Naive B cell (primary cell): ENCODE results near the gene B4GALT4. TPM values are rescaled to one million over a fixed set of nuclear protein-coding genes. Genes with fewer than 3 reads are reported as not detected.
"Not testable (repeated sequence)": the region's sequence is repeated elsewhere in the genome, so short reads cannot be mapped to it uniquely, and the experiment has no call there.

ENCODE experiments used
- ATAC-seq, 2 donors: fragments of 150-1000 bp; cut with Tn5 transposase; 2 replicates each; pipeline ENCODE4 v1.10.0; 2021; ENCODE audit warnings: low read depth in 2 of 2, mild to moderate bottlenecking in 2 of 2, moderate library complexity in 2 of 2
- DNase-seq: peaks from one replicate; pipeline ENCODE4 v3.0.0; 2022
- H3K27ac Mint-ChIP-seq, 6 donors: one replicate each; pipeline ENCODE4 v1.8.0; 2020 to 2022; ENCODE audit warnings: mild to moderate bottlenecking in 6 of 6, mixed read lengths in 6 of 6, moderate library complexity in 5 of 6, inconsistent platforms in 2 of 6
- H3K27me3 Mint-ChIP-seq, 3 donors: one replicate each; pipeline ENCODE4 v1.8.0; 2021 to 2022; ENCODE audit warnings: mixed read lengths in 3 of 3, mild to moderate bottlenecking in 1 of 3
- H3K36me3 Mint-ChIP-seq, 2 donors: one replicate each; pipeline ENCODE4 v1.8.0; 2020 to 2022; ENCODE audit warnings: mixed read lengths in 2 of 2, inconsistent platforms in 1 of 2, mild to moderate bottlenecking in 1 of 2
- H3K4me1 Mint-ChIP-seq, 3 donors: one replicate each; pipeline ENCODE4 v1.8.0; 2020 to 2022; ENCODE audit warnings: mixed read lengths in 3 of 3, inconsistent platforms in 1 of 3, mild to moderate bottlenecking in 1 of 3, moderate library complexity in 1 of 3
- H3K4me3 Mint-ChIP-seq, 8 donors: one replicate each; pipeline ENCODE4 v1.8.0; 2020 to 2022; ENCODE audit warnings: mild to moderate bottlenecking in 8 of 8, mixed read lengths in 8 of 8, moderate library complexity in 8 of 8, inconsistent platforms in 2 of 8
- H3K9me3 Mint-ChIP-seq, 7 donors: one replicate each; pipeline ENCODE4 v1.8.0; 2020 to 2022; ENCODE audit warnings: mixed read lengths in 7 of 7, mild to moderate bottlenecking in 5 of 7, inconsistent platforms in 2 of 7, moderate library complexity in 1 of 7
- polyA plus RNA-seq, 6 donors: library from polyadenylated mRNA; unstranded; fragments of 300-500 nt; fragmentation: Illumina TruSeq; gene quantifications; one replicate each; pipeline ENCODE4 v1.2.3, GENCODE V29; 2021; ENCODE audit warnings: low read depth in 6 of 6

Gene B4GALT4
- polyA plus RNA-seq, 6 donors from 2014 or later: 6.8 to 9.0 (median 8.1) TPM

- DNase-seq (no peak), ATAC-seq (no peak)
- Mint-ChIP-seq H3K27ac (no peak overlapping the region), H3K4me1 (no peaks in the 10 kb centered on the region), H3K9me3 (peaks cover 0 to 4% (median 0%) of the 10 kb centered on the region in 7 donors), H3K27me3 (peaks cover 13 to 40% (median 20%) of the 10 kb centered on the region in 3 donors), H3K36me3 (peaks cover 0 to 8% of the 10 kb centered on the region in 2 donors), H3K4me3 (no peak overlapping the region)
These were observed 63.9 kb downstream of the B4GALT4 start for GRCh38 chr3:119176778-119177177.

DNA sequence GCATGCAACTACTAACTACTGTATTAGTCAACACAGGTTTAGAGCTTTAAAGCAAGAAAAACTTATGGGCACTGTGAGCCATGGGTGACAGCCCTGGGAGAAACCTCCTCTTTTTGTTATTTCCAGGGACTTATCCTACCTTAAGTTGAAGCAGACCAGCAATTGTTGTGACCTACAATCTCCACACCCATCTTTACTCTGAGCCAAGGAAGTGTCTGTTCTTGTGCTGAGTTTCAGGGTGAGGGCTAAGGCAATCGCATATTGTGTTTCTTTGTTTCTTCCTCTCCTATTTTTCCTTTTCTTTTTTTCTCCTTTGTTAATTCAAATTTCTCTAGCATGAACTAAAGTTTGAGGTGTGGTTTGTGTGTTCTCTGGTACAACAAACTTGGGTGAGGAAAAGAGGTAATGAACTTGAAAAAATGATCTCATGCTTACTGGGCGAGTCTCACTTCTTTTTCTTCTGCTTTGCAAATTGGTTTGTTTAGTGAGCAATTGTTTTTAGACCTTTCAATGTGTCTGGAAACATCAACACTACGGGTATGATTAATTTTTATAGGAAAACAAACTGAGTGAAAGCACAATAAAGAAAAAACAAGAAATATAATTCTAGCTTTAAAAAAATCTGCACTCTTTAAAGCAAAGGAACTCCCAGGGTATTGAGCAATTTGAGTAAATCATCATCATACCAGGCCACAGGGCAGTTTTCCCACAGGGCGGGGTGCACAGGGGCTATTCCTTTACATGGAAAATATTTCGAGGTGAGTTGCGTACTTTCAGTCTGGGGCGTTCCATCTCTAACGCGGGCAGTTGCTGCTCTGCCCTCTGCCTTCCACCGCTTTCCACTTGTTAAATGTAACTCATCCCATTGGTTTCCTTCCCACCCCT is 64.6 kb downstream of the B4GALT4 start:
- H3K27ac Mint-ChIP-seq: peak overlapping the region in 2 of 6 donors; percentile 4 to 53
- H3K27me3 Mint-ChIP-seq: peaks cover 13 to 40% (median 20%) of the 10 kb centered on the region in 3 donors
- ATAC-seq: no peak

GRCh38 chr3:119173325-119173724 is 67.4 kb downstream of the B4GALT4 start, which contains the start of gene UPK1B:
UPK1B (plus strand) TSS chr3:119173598; CDS start chr3:119186742, 13,144 bp downstream.
- no peak for ATAC-seq

More for the DNA sequence above, 64.6 kb downstream of the B4GALT4 start:
- DNase-seq: no peak
- H3K4me3 Mint-ChIP-seq: no peak overlapping the region
- peaks cover 0 to 4% (median 0%) of the 10 kb centered on the region in 7 donors for H3K9me3 Mint-ChIP-seq
- H3K36me3 Mint-ChIP-seq: peaks cover 0 to 8% of the 10 kb centered on the region in 2 donors
- H3K4me1 Mint-ChIP-seq: no peaks in the 10 kb centered on the region

GRCh38 chr3:119170821-119171220 is 69.9 kb downstream of the B4GALT4 start:
- no peak overlapping the region for H3K4me3 Mint-ChIP-seq
- H3K27ac Mint-ChIP-seq: no peak overlapping the region
- ATAC-seq (no peak), DNase-seq (no peak)
- peaks cover 0 to 7% (median under 1%) of the 10 kb centered on the region in 3 donors for H3K27me3 Mint-ChIP-seq
- peaks cover 0 to under 1% of the 10 kb centered on the region in 2 donors for H3K36me3 Mint-ChIP-seq
- no peaks in the 10 kb centered on the region for H3K4me1 Mint-ChIP-seq
- H3K9me3 Mint-ChIP-seq: peaks cover 0 to 5% (median 0%) of the 10 kb centered on the region in 7 donors

More at GRCh38 chr3:119173325-119173724, 67.4 kb downstream of the B4GALT4 start, which contains the start of gene UPK1B:
- Mint-ChIP-seq H3K4me3 (no peak within 1 kb of the TSS), H3K27me3 (peaks cover 4 to 28% (median 10%) of the 10 kb centered on the region in 3 donors), H3K27ac (no peak within 1 kb of the TSS), H3K9me3 (peaks cover 0 to 4% (median 0%) of the 10 kb centered on the region in 7 donors), H3K36me3 (no peaks in the 10 kb centered on the region), H3K4me1 (no peaks in the 10 kb centered on the region)
- no peak for DNase-seq

- H3K36me3 Mint-ChIP-seq: peaks cover 18 to 23% of the 10 kb centered on the region in 2 donors
- H3K9me3 Mint-ChIP-seq: peaks cover 0 to 25% (median 9%) of the 10 kb centered on the region in 7 donors
- H3K27me3 Mint-ChIP-seq: peaks cover 9 to 40% (median 12%) of the 10 kb centered on the region in 3 donors
- not testable (repeated sequence) for H3K4me1 Mint-ChIP-seq, H3K4me3 Mint-ChIP-seq, DNase-seq, H3K27ac Mint-ChIP-seq, ATAC-seq
These were observed 75.9 kb downstream of the B4GALT4 start for GRCh38 chr3:119164745-119165144.

Other genes with a start within 250 kb of the B4GALT4 start
- not detected for gene IGSF11, start 206.0 kb downstream of the B4GALT4 start, polyA plus RNA-seq
- not detected for gene TEX55, start 94.7 kb downstream of the B4GALT4 start, polyA plus RNA-seq
- under 1 TPM in 1 of 6 donors, not detected in 5; 0.17 TPM for gene UPK1B, start 67.3 kb downstream of the B4GALT4 start, polyA plus RNA-seq
- gene ARHGAP31, start 53.5 kb upstream of the B4GALT4 start, polyA plus RNA-seq: 1 to 10 TPM in 1 of 6 donors, under 1 TPM in 4, not detected in 1; 0.54 to 1.5 (median 0.83) TPM
- 10 to 100 TPM in 4 of 6 donors, 1 to 10 TPM in 2; 3.5 to 16.1 (median 10.7) TPM for gene TMEM39A, start 222.7 kb upstream of the B4GALT4 start, polyA plus RNA-seq
- 10 to 100 TPM; 12.4 to 29.1 (median 22.2) TPM for gene POGLUT1, start 228.1 kb upstream of the B4GALT4 start, polyA plus RNA-seq